ENCODE results near the gene MLLT10. TPM values are rescaled to one million over a fixed set of nuclear protein-coding genes. Genes with fewer than 3 reads are reported as not detected.

MLLT10 gene
- total RNA-seq, 1 experiment from 2014 or later, result 45.2 TPM

- TF ChIP-seq ZBTB33 (IDR thresholded peaks at IDR 0.05; ENCODE audit: extremely low read depth, insufficient replicate concordance, low read length), result no peak
These were observed 213.8 kb downstream of the MLLT10 start (continued) for GRCh38 chr10:21747809-21748208.

- BruUV-seq (replicated peaks), result no TSS peak
- Histone ChIP-seq H2AFZ (ENCODE audit: low read depth, low read length, poor library complexity, severe bottlenecking) (no peak overlapping the region), H3K4me1 (ENCODE audit: control insufficient read depth in 1 of 2, insufficient read depth in 2 of 2, low read length in 2 of 2) (peaks cover 30 to 46% of the 10 kb centered on the region in 2 experiments), H3K9me2 (ENCODE audit: insufficient read depth) (no peaks in the 10 kb centered on the region), H3K4me2 (ENCODE audit: low read length) (0 out of 2 replicates have a peak overlapping the region, but pooled peaks have one; percentile 74), H3K9me3 (ENCODE audit: control insufficient read depth in 1 of 2, insufficient read depth in 1 of 2, low read depth in 1 of 2, low read length in 2 of 2) (no peaks in the 10 kb centered on the region), H4K20me1 (ENCODE audit: insufficient read depth) (no peaks in the 10 kb centered on the region), H3K9ac (ENCODE audit: low read length) (no peak overlapping the region), H3K4me3 (replicated peaks in 1 of 2; ENCODE audit: low read depth in 1 of 2, low read length in 2 of 2) (no peak overlapping the region), H3K27ac (ENCODE audit: low read depth, low read length) (no peak overlapping the region), H3K27me3 (ENCODE audit: insufficient read depth, low read length) (no peaks in the 10 kb centered on the region), H3K79me2 (ENCODE audit: insufficient read depth, low read length) (no peaks in the 10 kb centered on the region), H3K36me3 (ENCODE audit: control insufficient read depth in 1 of 2, insufficient read depth in 2 of 2, low read length in 2 of 2) (peaks cover 0 to 2% of the 10 kb centered on the region in 2 experiments; a peak in 1 of 4 replicates)
- ATAC-seq, result no peak
- TF ChIP-seq EGR1 (IDR thresholded peaks at IDR 0.05; ENCODE audit: low read depth) (no peak), ZBTB33 (IDR thresholded peaks at IDR 0.05; ENCODE audit: extremely low read depth, insufficient replicate concordance, low read length) (no peak), ELF1 (IDR thresholded peaks at IDR 0.05; ENCODE audit: borderline replicate concordance, low read depth) (no peak), CEBPB (IDR thresholded peaks at IDR 0.05; ENCODE audit: low read depth) (no peak), POLR2AphosphoS5 (IDR thresholded peaks at IDR 0.05; ENCODE audit: low read depth, low read length) (no peak), EZH2phosphoT487 (IDR thresholded peaks at IDR 0.05; ENCODE audit: borderline replicate concordance) (no peak), FOSL1 (IDR thresholded peaks at IDR 0.05; ENCODE audit: low read depth) (no peak), ATF3 (IDR thresholded peaks at IDR 0.05) (no peak), EZH2 (IDR thresholded peaks at IDR 0.05) (no peak), SIN3A (IDR thresholded peaks at IDR 0.05; ENCODE audit: low read depth) (no peak), ZFX (IDR thresholded peaks at IDR 0.05) (no peak), YY1 (IDR thresholded peaks at IDR 0.05; ENCODE audit: extremely low read depth, insufficient replicate concordance, low read depth, low read length) (no peak)
- TF ChIP-seq, protein P1, sequence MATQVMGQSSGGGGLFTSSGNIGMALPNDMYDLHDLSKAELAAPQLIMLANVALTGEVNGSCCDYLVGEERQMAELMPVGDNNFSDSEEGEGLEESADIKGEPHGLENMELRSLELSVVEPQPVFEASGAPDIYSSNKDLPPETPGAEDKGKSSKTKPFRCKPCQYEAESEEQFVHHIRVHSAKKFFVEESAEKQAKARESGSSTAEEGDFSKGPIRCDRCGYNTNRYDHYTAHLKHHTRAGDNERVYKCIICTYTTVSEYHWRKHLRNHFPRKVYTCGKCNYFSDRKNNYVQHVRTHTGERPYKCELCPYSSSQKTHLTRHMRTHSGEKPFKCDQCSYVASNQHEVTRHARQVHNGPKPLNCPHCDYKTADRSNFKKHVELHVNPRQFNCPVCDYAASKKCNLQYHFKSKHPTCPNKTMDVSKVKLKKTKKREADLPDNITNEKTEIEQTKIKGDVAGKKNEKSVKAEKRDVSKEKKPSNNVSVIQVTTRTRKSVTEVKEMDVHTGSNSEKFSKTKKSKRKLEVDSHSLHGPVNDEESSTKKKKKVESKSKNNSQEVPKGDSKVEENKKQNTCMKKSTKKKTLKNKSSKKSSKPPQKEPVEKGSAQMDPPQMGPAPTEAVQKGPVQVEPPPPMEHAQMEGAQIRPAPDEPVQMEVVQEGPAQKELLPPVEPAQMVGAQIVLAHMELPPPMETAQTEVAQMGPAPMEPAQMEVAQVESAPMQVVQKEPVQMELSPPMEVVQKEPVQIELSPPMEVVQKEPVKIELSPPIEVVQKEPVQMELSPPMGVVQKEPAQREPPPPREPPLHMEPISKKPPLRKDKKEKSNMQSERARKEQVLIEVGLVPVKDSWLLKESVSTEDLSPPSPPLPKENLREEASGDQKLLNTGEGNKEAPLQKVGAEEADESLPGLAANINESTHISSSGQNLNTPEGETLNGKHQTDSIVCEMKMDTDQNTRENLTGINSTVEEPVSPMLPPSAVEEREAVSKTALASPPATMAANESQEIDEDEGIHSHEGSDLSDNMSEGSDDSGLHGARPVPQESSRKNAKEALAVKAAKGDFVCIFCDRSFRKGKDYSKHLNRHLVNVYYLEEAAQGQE (IDR thresholded peaks at IDR 0.05; ENCODE audit: low read depth), result no peak
- TF ChIP-seq, protein P2, sequence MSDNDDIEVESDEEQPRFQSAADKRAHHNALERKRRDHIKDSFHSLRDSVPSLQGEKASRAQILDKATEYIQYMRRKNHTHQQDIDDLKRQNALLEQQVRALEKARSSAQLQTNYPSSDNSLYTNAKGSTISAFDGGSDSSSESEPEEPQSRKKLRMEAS (IDR thresholded peaks at IDR 0.05), result no peak
- CTCF ChIA-PET, result no interaction called here
- no peak for DNase-seq (ENCODE audit: low read depth, low spot score)
- RAD21 ChIA-PET (ENCODE audit: low non-redundant PET in 1 of 2, low total read pairs in 2 of 2, uncharacterized antibody in 2 of 2, unreplicated experiment in 2 of 2), result no interaction called here
- intact Hi-C loops (cut with micrococcal nuclease), result no loop called here
- POLR2A ChIA-PET, result no interaction called here
These were observed 215.8 kb downstream of the MLLT10 start for GRCh38 chr10:21749788-21750187.
